Ectodermal cell (in vitro differentiated cells): ENCODE results near the gene DPEP2.
"Not testable (repeated sequence)": the region's sequence is repeated elsewhere in the genome, so short reads cannot be mapped to it uniquely, and the experiment has no call there.

Experiments
- H3K27ac ChIP-seq: 2 replicates; pipeline ENCODE4 v1.7.0; 2013; ENCODE audit warnings: mild to moderate bottlenecking, low read depth, low read length; ENCODE audit not compliant: insufficient read depth, poor library complexity, severe bottlenecking
- H3K27me3 ChIP-seq: 2 replicates; pipeline ENCODE4 v1.7.0; 2013; ENCODE audit warnings: mild to moderate bottlenecking, low read length; ENCODE audit not compliant: insufficient read depth, control insufficient read depth, poor library complexity, severe bottlenecking
- H3K36me3 ChIP-seq: one replicate; pipeline ENCODE4 v1.7.0; 2013; ENCODE audit warnings: low read length; ENCODE audit not compliant: control insufficient read depth, insufficient read depth
- H3K4me1 ChIP-seq: one replicate; pipeline ENCODE4 v1.7.0; 2013; ENCODE audit warnings: low read length; ENCODE audit not compliant: control insufficient read depth, insufficient read depth
- H3K4me3 ChIP-seq: 2 replicates; pipeline ENCODE4 v1.7.0; 2013; ENCODE audit warnings: low read depth, low read length, control low read depth; ENCODE audit not compliant: insufficient read depth
- H3K9me3 ChIP-seq: 2 replicates; pipeline ENCODE4 v1.7.0; 2013; ENCODE audit warnings: mild to moderate bottlenecking, low read length, moderate library complexity; ENCODE audit not compliant: control insufficient read depth
- WGBS, 2 experiments: methylation state at CpG; one replicate each; pipeline ENCODE4 v1.1.7; 2013; ENCODE audit warnings: missing lambda C conversion rate in 2 of 2; 5-methylcytosine and 5-hydroxymethylcytosine counted together

The DPEP2 gene

GRCh38 chr16:67944690-67945391 lies 54.4 kb downstream of the DPEP2 start:
- H3K27me3 ChIP-seq: no peaks in the 10 kb centered on the region
- H3K4me3 ChIP-seq: no peak overlapping the region
- no peaks in the 10 kb centered on the region for H3K9me3 ChIP-seq
- no peaks in the 10 kb centered on the region for H3K36me3 ChIP-seq
- peaks cover 19% of the 10 kb centered on the region for H3K4me1 ChIP-seq
- 95 to 96% methylated on average over 24 of the region's 24 CpGs for WGBS, 2 experiments
- H3K27ac ChIP-seq: no peak overlapping the region

GRCh38 chr16:67943619-67944504 lies 55.4 kb downstream of the DPEP2 start, which contains the start of gene LCAT:
LCAT (minus strand) TSS chr16:67944120; CDS start chr16:67944101, 19 bp downstream.
- no peak within 1 kb of the TSS for H3K27ac ChIP-seq
- H3K9me3 ChIP-seq: no peaks in the 10 kb centered on the region
- no peak within 1 kb of the TSS for H3K4me3 ChIP-seq
- H3K4me1 ChIP-seq: peaks cover 19% of the 10 kb centered on the region
- no peaks in the 10 kb centered on the region for H3K36me3 ChIP-seq
- WGBS, 2 experiments: 62 to 65% methylated on average over 23 of the region's 23 CpGs
- H3K27me3 ChIP-seq: no peaks in the 10 kb centered on the region

- no peaks in the 10 kb centered on the region for H3K27me3 ChIP-seq
- peaks cover 19% of the 10 kb centered on the region for H3K4me1 ChIP-seq
- no peaks in the 10 kb centered on the region for H3K36me3 ChIP-seq
- H3K27ac ChIP-seq: no peak overlapping the region
- WGBS, 2 experiments: 94% methylated on average over 6 of the region's 6 CpGs
- H3K4me3 ChIP-seq: no peak overlapping the region
- no peaks in the 10 kb centered on the region for H3K9me3 ChIP-seq
Measured at GRCh38 chr16:67943256-67943618, 56.0 kb downstream of the DPEP2 start.

GRCh38 chr16:67942510-67943255 lies 56.6 kb downstream of the DPEP2 start:
- Histone ChIP-seq H3K36me3 (no peaks in the 10 kb centered on the region), H3K27ac (no peak overlapping the region), H3K9me3 (no peaks in the 10 kb centered on the region), H3K4me3 (no peak overlapping the region), H3K4me1 (peaks cover 19% of the 10 kb centered on the region), H3K27me3 (no peaks in the 10 kb centered on the region)
- WGBS, 2 experiments: 94 to 95% methylated on average over 27 of the region's 27 CpGs

DNA sequence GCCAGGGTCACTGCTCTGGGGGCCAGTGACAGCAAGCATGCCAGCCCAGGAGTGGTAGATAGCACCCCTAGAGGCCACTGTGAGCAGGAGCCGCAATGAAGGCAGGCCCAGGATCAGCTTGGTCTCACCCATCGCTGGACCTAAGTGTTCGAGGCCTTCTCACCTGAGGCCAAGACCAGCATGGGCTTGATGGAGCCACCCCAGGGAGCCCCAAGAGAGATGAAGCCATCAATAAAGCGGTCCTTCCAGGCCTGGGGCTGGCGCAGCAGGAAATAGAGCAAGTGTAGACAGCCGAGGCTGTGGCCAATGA lies 57.1 kb downstream of the DPEP2 start:
- Histone ChIP-seq H3K4me3 (no peak overlapping the region), H3K9me3 (no peaks in the 10 kb centered on the region), H3K36me3 (no peaks in the 10 kb centered on the region), H3K27ac (no peak overlapping the region), H3K27me3 (no peaks in the 10 kb centered on the region), H3K4me1 (peaks cover 23% of the 10 kb centered on the region)
- 80% methylated on average over 6 of the region's 6 CpGs for WGBS, 2 experiments

DNA sequence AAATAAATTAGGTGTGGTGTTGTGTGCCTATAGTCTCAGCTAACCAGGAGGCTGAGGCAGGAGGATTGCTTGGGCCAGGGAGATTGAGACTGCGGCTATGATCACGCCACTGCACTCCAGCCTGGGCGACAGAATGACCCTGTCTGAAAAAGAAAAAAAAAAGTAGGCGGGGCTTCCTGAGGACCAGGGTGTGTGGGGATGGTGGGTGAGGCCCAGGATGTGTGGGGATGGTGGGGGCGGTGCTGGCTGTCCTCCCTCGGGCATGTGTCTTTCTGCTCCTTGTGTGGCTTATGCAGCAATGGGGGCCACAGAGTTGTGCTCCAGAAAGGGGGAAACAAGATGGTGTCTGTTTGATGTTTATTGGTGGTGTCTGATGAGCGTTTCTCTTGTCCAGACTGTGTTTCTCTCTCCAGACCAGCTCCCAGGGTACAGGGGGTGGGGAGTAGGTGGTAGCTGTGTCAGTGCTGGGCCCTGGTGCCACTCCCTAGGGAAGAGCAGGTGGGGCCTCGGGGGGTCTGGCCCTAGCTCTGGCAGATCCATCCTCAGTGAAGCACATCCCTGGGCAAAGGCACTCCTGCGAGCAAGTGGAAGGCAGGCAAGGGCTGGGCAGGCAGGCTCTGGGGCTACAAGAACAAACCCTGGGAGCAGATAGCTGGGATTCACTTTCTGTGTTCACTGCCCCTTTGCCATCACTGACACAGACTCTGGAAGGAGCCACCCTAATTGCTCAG lies 57.6 kb downstream of the DPEP2 start:
- H3K9me3 ChIP-seq: no peaks in the 10 kb centered on the region
- no peak overlapping the region for H3K27ac ChIP-seq
- H3K36me3 ChIP-seq: no peaks in the 10 kb centered on the region
- WGBS, 2 experiments: 88 to 92% methylated on average over 9 of the region's 9 CpGs
- no peaks in the 10 kb centered on the region for H3K27me3 ChIP-seq
- peaks cover 27% of the 10 kb centered on the region for H3K4me1 ChIP-seq
- H3K4me3 ChIP-seq: no peak overlapping the region

DNA sequence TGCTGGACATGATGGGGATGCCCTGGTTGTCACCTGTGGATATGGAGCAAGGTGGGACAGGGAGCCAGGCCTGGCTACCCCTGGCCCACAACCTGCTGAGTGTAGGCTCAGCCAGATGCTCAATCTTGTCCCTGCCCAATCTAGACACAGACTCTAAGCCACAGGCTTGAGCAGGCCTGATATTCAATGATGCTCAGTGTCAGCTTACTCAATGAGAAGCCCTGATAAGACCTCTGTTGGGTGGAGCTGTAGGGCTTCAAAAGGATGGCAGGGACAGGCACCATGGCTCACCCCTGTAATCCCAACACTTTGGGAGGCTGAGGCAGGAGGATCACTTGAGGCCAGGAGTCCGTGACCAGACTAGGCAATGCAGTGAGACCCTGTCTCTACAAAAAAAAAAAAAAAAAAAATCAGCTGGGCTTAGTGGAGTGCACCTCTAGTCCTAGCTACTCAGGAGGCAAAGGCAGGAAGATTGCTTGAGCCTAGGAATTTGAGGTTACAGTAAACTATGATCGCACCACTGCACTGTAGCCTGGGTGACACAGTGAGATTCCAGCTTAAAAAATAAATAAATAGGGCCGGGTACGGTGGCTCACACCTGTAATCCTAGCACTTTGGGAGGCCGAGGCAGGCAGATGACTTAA lies 58.7 kb downstream of the DPEP2 start:
- Histone ChIP-seq H3K4me1 (peaks cover 27% of the 10 kb centered on the region), H3K36me3 (no peaks in the 10 kb centered on the region), H3K27ac (no peak overlapping the region), H3K27me3 (no peaks in the 10 kb centered on the region), H3K9me3 (no peaks in the 10 kb centered on the region), H3K4me3 (no peak overlapping the region)
- WGBS, 2 experiments: 88 to 94% methylated on average over 5 of the region's 5 CpGs

DNA sequence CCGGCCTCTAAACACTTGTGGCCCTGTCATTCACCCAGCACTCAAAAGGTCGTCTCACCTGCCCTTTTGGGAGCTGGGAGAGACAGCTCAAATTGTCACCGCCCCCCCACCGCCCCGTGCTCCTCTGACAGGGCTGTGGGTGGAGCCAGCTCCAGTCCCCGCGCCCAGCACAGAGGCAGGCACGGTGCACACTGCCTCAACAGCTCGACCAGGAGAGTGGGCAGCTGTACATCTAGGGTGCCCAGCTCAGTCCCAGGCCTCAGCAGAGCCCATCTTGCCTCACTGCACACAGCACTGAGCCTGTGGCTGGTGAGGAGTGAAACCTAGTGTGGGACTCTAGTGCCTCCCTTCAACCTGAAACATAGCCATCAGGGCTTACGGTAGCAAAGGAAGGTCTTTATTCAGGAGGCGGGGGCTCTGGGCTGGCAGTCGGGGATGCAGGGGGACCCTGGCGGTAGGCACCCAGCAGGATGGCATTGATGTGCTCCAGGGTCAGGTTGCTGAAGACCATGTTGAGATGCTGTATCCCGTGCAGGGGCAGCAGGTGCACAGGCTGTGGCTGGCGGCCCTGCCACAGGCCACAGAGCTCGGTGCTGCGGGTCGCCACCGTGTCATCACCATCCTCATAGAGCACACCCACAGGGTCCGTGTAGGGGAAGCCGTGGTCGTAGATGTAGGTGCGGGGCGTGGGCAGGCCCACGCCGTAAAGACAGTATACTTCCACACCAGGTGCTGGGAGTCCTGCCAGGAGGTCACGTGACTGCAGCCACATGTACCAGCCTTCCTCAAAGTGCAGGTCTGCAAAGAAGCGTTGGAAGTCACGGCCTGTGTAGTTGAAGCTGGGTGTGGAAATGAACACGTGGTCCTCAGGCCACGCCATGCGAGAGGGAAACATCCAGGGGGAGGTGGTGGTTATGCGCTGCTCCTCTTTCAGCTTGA lies 59.5 kb downstream of the DPEP2 start:
- H3K36me3 ChIP-seq: no peaks in the 10 kb centered on the region
- no peak overlapping the region for H3K4me3 ChIP-seq
- no peaks in the 10 kb centered on the region for H3K9me3 ChIP-seq
- H3K4me1 ChIP-seq: peaks cover 27% of the 10 kb centered on the region
- no peak overlapping the region for H3K27ac ChIP-seq
- 94 to 95% methylated on average over 33 of the region's 33 CpGs for WGBS, 2 experiments
- H3K27me3 ChIP-seq: no peaks in the 10 kb centered on the region

- H3K27me3 ChIP-seq, H3K4me3 ChIP-seq, H3K9me3 ChIP-seq, H3K36me3 ChIP-seq, H3K27ac ChIP-seq: not testable (repeated sequence)
- 91 to 94% methylated on average over 5 of the region's 5 CpGs for WGBS, 2 experiments
- peaks cover 16% of the 10 kb centered on the region for H3K4me1 ChIP-seq
Measured at GRCh38 chr16:67937713-67938112, 61.6 kb downstream of the DPEP2 start.
